Measurements from ENCODE around the gene KDM4E.

DNA sequence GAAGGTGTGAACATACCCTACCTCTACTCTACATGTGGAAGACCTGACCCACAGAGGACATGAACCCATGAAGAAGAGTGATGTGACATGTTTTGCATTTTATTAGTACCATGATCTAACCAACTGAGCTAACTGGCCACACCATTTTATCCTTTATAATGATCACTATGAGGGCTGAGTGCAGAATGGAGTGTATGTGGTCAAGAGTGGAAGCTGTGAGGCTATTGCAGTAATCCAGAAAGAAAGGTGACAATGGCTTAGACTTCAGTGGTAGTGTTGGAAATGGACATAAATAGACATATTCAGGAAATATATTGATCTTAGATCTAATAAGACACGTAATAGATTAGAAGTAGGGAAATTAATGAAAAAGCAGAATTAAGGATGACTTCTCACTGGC, 45.4 kb downstream of the KDM4E start:
- no peak for TF ChIP-seq EZH2 (IDR thresholded peaks at IDR 0.05; ENCODE audit: insufficient read depth, poor library complexity, severe bottlenecking)
- no peak for TF ChIP-seq EZH2phosphoT487 (IDR thresholded peaks at IDR 0.05; ENCODE audit: insufficient read depth, low read depth)
